Measurements from ENCODE around the gene CLDN7. TPM values are rescaled to one million over a fixed set of nuclear protein-coding genes. Genes with fewer than 3 reads are reported as not detected.

The CLDN7 gene
- total and polyA plus RNA-seq, 2 experiments from 2014 or later, result 197 to 341 TPM

- Histone ChIP-seq H3K4me3 (no peak overlapping the region), H3K9me2 (replicated peaks; ENCODE audit: insufficient read depth) (no peaks in the 10 kb centered on the region), H3K4me1 (ENCODE audit: insufficient read depth) (peaks cover 34% of the 10 kb centered on the region), H3K27me3 (peaks cover 5% of the 10 kb centered on the region), H3K27ac (peak overlapping the region; percentile 94), H3K9me3 (ENCODE audit: low read depth) (no peaks in the 10 kb centered on the region), H3K79me2 (peaks cover 62% of the 10 kb centered on the region), H2AFZ (no peak overlapping the region), H4K20me1 (ENCODE audit: insufficient read depth, poor library complexity, severe bottlenecking) (no peaks in the 10 kb centered on the region), H3K4me2 (peak overlapping the region; percentile 78), H3K36me3 (replicated peaks; ENCODE audit: insufficient read depth, low read depth) (no peaks in the 10 kb centered on the region)
- WGBS (ENCODE audit: low lambda C conversion rate, missing lambda C conversion rate), result 98% methylated on average over 6 of the region's 6 CpGs
- TF ChIP-seq EZH2phosphoT487 (IDR thresholded peaks at IDR 0.05; ENCODE audit: low read depth, severe bottlenecking, unreplicated experiment), result no peak
- TF ChIP-seq EZH2 (IDR thresholded peaks at IDR 0.05; ENCODE audit: borderline replicate concordance), result no peak
- no peak for TF ChIP-seq CTCF (IDR thresholded peaks at IDR 0.05; ENCODE audit: poor library complexity)
- no peak for DNase-seq (ENCODE audit: low spot score)
Observed at GRCh38 chr17:7259555-7259889, 2.8 kb downstream of the CLDN7 start.

DNA sequence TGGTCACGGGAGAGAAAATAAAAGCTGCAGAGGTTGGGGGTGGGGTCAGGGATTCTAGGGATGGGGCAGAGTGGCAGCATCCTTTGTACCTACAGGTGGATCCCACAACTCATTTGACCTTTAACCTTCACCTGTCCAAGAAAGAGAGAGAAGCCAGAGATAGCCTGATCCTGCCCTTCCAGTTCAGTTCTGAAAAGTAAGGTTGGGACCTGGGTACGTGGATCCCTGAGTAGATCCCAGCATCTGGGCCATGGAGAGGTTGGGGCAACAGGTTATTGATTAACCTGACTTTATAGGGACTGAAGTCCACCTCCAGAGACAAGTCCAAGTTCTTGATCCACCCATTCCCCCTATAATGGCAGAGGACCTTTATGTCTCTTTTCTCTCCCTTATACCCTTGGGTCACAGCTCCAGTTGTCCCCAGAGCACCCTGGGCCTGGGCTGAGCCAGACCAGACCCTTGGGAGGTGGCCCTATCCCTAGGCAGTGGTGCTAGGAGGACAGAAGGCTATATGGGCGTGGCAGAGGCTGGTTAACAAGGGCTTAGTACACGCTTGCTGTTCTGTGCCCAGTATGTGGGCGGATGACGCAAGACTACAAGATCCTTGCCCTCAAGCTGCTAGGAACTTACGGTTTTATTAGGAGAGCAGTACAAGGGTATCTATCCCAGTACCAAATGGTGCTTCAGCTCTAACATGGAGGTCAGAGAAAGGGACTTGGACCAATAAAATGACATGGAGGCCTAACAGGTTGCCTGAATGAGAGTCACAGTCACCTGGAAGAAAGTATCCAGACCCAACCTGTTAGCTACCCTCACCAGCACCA is 3.3 kb downstream of the CLDN7 start:
- H3K9me2 ChIP-seq (replicated peaks; ENCODE audit: insufficient read depth), result no peaks in the 10 kb centered on the region
- DNase-seq (ENCODE audit: low spot score), result peak; percentile 81
- peak overlapping the region; percentile 78 for H3K4me2 ChIP-seq
- H3K4me1 ChIP-seq (ENCODE audit: insufficient read depth), result peaks cover 30% of the 10 kb centered on the region
- TF ChIP-seq CTCF (IDR thresholded peaks at IDR 0.05; ENCODE audit: poor library complexity), result no peak
- TF ChIP-seq EZH2phosphoT487 (IDR thresholded peaks at IDR 0.05; ENCODE audit: low read depth, severe bottlenecking, unreplicated experiment), result no peak
- no peak for TF ChIP-seq EZH2 (IDR thresholded peaks at IDR 0.05; ENCODE audit: borderline replicate concordance)
- H3K79me2 ChIP-seq, result peaks cover 67% of the 10 kb centered on the region
- H3K4me3 ChIP-seq, result no peak overlapping the region
- peak overlapping the region; percentile 94 for H3K27ac ChIP-seq
- no peak overlapping the region for H2AFZ ChIP-seq
- no peaks in the 10 kb centered on the region for H3K36me3 ChIP-seq (replicated peaks; ENCODE audit: insufficient read depth, low read depth)
- no peaks in the 10 kb centered on the region for H3K9me3 ChIP-seq (ENCODE audit: low read depth)
- H3K27me3 ChIP-seq, result peaks cover 5% of the 10 kb centered on the region
- 70% methylated on average over 7 of the region's 7 CpGs for WGBS (ENCODE audit: low lambda C conversion rate, missing lambda C conversion rate)
- no peaks in the 10 kb centered on the region for H4K20me1 ChIP-seq (ENCODE audit: insufficient read depth, poor library complexity, severe bottlenecking)

DNA sequence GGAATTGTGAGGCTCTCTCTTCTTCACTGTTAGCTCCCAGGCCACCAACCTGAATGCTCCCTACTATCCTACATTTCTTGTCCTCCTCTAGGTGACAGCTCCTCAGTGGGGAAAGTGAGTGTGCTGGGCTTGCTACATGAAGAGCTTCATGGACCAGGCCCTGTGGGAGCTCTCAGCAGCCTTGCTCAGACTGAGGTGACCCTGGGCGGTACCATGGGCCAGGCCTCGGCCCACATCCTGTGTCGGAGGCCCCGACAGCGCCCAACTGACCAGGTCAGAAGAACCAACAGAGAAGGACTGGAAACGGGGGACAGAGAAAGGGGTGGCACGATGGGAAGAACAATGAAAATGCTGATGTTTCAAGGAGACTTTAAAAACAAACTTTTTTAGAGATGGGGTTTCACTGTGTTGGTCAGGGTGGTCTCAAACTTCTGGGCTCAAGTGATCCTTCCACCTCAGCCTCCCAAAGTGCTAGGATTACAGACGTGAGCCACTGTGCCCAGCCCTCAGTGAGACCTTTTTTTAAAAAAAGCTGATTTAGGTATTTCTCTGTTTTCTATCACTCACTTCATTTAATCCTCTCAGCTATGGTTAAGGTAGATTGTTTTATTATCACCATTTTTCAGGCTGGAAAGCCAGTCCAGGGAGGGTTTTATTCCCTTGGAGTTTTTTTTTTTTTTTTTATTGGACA is 5.4 kb downstream of the CLDN7 start:
- Histone ChIP-seq H3K9me3 (ENCODE audit: low read depth) (no peaks in the 10 kb centered on the region), H3K36me3 (replicated peaks; ENCODE audit: insufficient read depth, low read depth) (no peaks in the 10 kb centered on the region), H3K27ac (peak overlapping the region; percentile 94), H3K27me3 (peaks cover 3% of the 10 kb centered on the region), H4K20me1 (ENCODE audit: insufficient read depth, poor library complexity, severe bottlenecking) (no peaks in the 10 kb centered on the region), H3K9me2 (replicated peaks; ENCODE audit: insufficient read depth) (no peaks in the 10 kb centered on the region), H3K79me2 (peaks cover 74% of the 10 kb centered on the region), H3K4me3 (no peak overlapping the region), H3K4me2 (no peak overlapping the region), H2AFZ (no peak overlapping the region), H3K4me1 (ENCODE audit: insufficient read depth) (peaks cover 29% of the 10 kb centered on the region)
- no peak for TF ChIP-seq EZH2 (IDR thresholded peaks at IDR 0.05; ENCODE audit: borderline replicate concordance)
- no peak for DNase-seq (ENCODE audit: low spot score)
- WGBS (ENCODE audit: low lambda C conversion rate, missing lambda C conversion rate), result 97% methylated on average over 8 of the region's 8 CpGs

GRCh38 chr17:7254511-7254910 is 7.8 kb downstream of the CLDN7 start:
- TF ChIP-seq EZH2phosphoT487 (IDR thresholded peaks at IDR 0.05; ENCODE audit: low read depth, severe bottlenecking, unreplicated experiment), result no peak
- TF ChIP-seq CTCF (IDR thresholded peaks at IDR 0.05; ENCODE audit: poor library complexity), result no peak
- no peak for TF ChIP-seq EZH2 (IDR thresholded peaks at IDR 0.05; ENCODE audit: borderline replicate concordance)
- Histone ChIP-seq H3K4me3 (no peak overlapping the region), H4K20me1 (ENCODE audit: insufficient read depth, poor library complexity, severe bottlenecking) (no peaks in the 10 kb centered on the region), H2AFZ (no peak overlapping the region), H3K9me2 (replicated peaks; ENCODE audit: insufficient read depth) (no peaks in the 10 kb centered on the region), H3K4me2 (no peak overlapping the region), H3K36me3 (replicated peaks; ENCODE audit: insufficient read depth, low read depth) (no peaks in the 10 kb centered on the region), H3K27ac (no peak overlapping the region), H3K4me1 (ENCODE audit: insufficient read depth) (peaks cover 24% of the 10 kb centered on the region), H3K79me2 (peaks cover 71% of the 10 kb centered on the region), H3K27me3 (no peaks in the 10 kb centered on the region), H3K9me3 (ENCODE audit: low read depth) (no peaks in the 10 kb centered on the region)
- peak; percentile 5 for DNase-seq (ENCODE audit: low spot score)
- WGBS (ENCODE audit: low lambda C conversion rate, missing lambda C conversion rate), result 94% methylated on average over 4 of the region's 4 CpGs
